Progenitor cell of endocrine pancreas (in vitro differentiated cells): ENCODE measurements around the gene GPALPP1. TPM values are rescaled to one million over a fixed set of nuclear protein-coding genes. Genes with fewer than 3 reads are reported as not detected.
A peak's percentile ranks its signal among the peaks of the same experiment; 100 is the strongest.

ENCODE experiments used
- DNase-seq: peaks from one replicate; pipeline ENCODE4 v3.0.0; 2021; ENCODE audit warnings: low spot score; ENCODE audit not compliant: unreplicated experiment
- H3K27ac Mint-ChIP-seq: 2 replicates; pipeline ENCODE4 v1.8.0; 2021; ENCODE audit warnings: mild to moderate bottlenecking, moderate library complexity, mixed read lengths
- H3K27me3 Mint-ChIP-seq: 2 replicates; pipeline ENCODE4 v1.8.0; 2021; ENCODE audit warnings: mixed read lengths
- H3K36me3 Mint-ChIP-seq: 2 replicates; pipeline ENCODE4 v1.8.0; 2022; ENCODE audit warnings: mixed read lengths; ENCODE audit not compliant: insufficient read depth
- H3K4me1 Mint-ChIP-seq: 2 replicates; pipeline ENCODE4 v1.8.0; 2021; ENCODE audit warnings: low read depth, mixed read lengths
- H3K4me3 Mint-ChIP-seq: 2 replicates; pipeline ENCODE4 v1.8.0; 2021; ENCODE audit warnings: low read depth, mild to moderate bottlenecking, moderate library complexity, mixed read lengths
- H3K9me3 Mint-ChIP-seq: 2 replicates; pipeline ENCODE4 v1.8.0; 2021; ENCODE audit warnings: low read depth, mixed read lengths
- CTCF ChIP-seq: fragments of 200-600 bp; sonication (generic); IDR thresholded peaks from one replicate; pipeline ENCODE4 v1.5.0; 2021; ENCODE audit warnings: antibody characterized with exemption, mild to moderate bottlenecking; ENCODE audit not compliant: unreplicated experiment
- total RNA-seq: library from RNA; stranded (reverse); gene quantifications from 2 replicates; pipeline ENCODE4 v1.2.1, GENCODE V29; 2021

The GPALPP1 gene
- total RNA-seq, 1 donor from 2014 or later = 32.7 TPM

GRCh38 chr13:44971656-44972595 lies 17.4 kb upstream of the GPALPP1 start:
- Mint-ChIP-seq H3K36me3 (peaks cover 5% of the 10 kb centered on the region), H3K4me1 (no peaks in the 10 kb centered on the region), H3K9me3 (no peaks in the 10 kb centered on the region), H3K27ac (no peak overlapping the region), H3K27me3 (no peaks in the 10 kb centered on the region), H3K4me3 (no peak overlapping the region)
- TF ChIP-seq CTCF = no peak
- DNase-seq = no peak

GRCh38 chr13:44972956-44973581 lies 16.3 kb upstream of the GPALPP1 start:
- H3K36me3 Mint-ChIP-seq = peaks cover 7% of the 10 kb centered on the region
- peak; percentile 72 for TF ChIP-seq CTCF
- no peak for DNase-seq
- no peak overlapping the region for H3K27ac Mint-ChIP-seq
- no peaks in the 10 kb centered on the region for H3K9me3 Mint-ChIP-seq
- H3K4me1 Mint-ChIP-seq = no peaks in the 10 kb centered on the region
- H3K27me3 Mint-ChIP-seq = no peaks in the 10 kb centered on the region
- H3K4me3 Mint-ChIP-seq = no peak overlapping the region

GRCh38 chr13:44974056-44974793 lies 15.1 kb upstream of the GPALPP1 start:
- no peak overlapping the region for H3K27ac Mint-ChIP-seq
- H3K4me3 Mint-ChIP-seq = no peak overlapping the region
- no peaks in the 10 kb centered on the region for H3K4me1 Mint-ChIP-seq
- no peaks in the 10 kb centered on the region for H3K9me3 Mint-ChIP-seq
- no peak for TF ChIP-seq CTCF
- no peaks in the 10 kb centered on the region for H3K27me3 Mint-ChIP-seq
- H3K36me3 Mint-ChIP-seq = peaks cover 11% of the 10 kb centered on the region
- no peak for DNase-seq

GRCh38 chr13:44976196-44976595 lies 13.1 kb upstream of the GPALPP1 start:
- Mint-ChIP-seq H3K9me3 (no peaks in the 10 kb centered on the region), H3K36me3 (peaks cover 11% of the 10 kb centered on the region), H3K27ac (no peak overlapping the region), H3K4me1 (no peaks in the 10 kb centered on the region), H3K27me3 (no peaks in the 10 kb centered on the region), H3K4me3 (no peak overlapping the region)
- no peak for DNase-seq
- no peak for TF ChIP-seq CTCF

- peaks cover 11% of the 10 kb centered on the region for H3K36me3 Mint-ChIP-seq
- TF ChIP-seq CTCF = no peak
- no peak overlapping the region for H3K27ac Mint-ChIP-seq
- no peaks in the 10 kb centered on the region for H3K4me1 Mint-ChIP-seq
- DNase-seq = no peak
- no peaks in the 10 kb centered on the region for H3K9me3 Mint-ChIP-seq
- H3K4me3 Mint-ChIP-seq = no peak overlapping the region
- H3K27me3 Mint-ChIP-seq = no peaks in the 10 kb centered on the region
These were observed 12.3 kb upstream of the GPALPP1 start for GRCh38 chr13:44976949-44977583.
